Ovary (tissue), 3 donors: ENCODE measurements around the gene RAPGEFL1.
"Not testable (repeated sequence)": the region's sequence is repeated elsewhere in the genome, so short reads cannot be mapped to it uniquely, and the experiment has no call there.

ENCODE experiments used
- POLR2A ChIP-seq: fragments of 450-650 bp; IDR thresholded peaks from one replicate; pipeline ENCODE4 v1.6.1; 2017; ENCODE audit warnings: antibody characterized with exemption, mild to moderate bottlenecking, moderate library complexity
- TF ChIP-seq, protein P1 (sequence below), 3 donors: fragments of 450-650 bp in 2 of 3; fragments of 200-600 bp in 1 of 3; IDR thresholded peaks; one replicate each; pipeline versions ENCODE4 v1.5.1 to v1.8.0; 2016 to 2022; ENCODE audit warnings: antibody characterized with exemption in 3 of 3, mild to moderate bottlenecking in 1 of 3
- donor health status: DM: no; HTN: no; CAD: no.

DNA sequence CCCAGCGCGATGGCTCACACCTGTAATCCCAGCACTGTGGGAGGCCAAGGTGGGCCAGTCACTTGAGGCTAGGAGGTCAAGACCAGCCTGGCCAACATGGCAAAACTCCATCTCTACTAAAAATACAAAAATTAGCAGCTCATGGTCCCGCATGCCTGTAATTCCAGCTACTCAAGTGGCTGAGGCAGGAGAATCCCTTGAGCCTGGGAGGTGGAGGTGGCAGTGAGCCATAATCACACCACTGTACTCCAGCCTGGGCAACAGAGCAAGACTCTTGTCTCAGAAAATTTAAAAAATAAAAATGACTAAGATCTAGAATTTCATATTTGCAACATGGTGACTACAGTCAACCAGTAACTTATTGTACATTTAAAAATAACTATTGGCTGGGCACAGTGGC is 34.1 kb upstream of the RAPGEFL1 start:
- TF ChIP-seq, protein P1, sequence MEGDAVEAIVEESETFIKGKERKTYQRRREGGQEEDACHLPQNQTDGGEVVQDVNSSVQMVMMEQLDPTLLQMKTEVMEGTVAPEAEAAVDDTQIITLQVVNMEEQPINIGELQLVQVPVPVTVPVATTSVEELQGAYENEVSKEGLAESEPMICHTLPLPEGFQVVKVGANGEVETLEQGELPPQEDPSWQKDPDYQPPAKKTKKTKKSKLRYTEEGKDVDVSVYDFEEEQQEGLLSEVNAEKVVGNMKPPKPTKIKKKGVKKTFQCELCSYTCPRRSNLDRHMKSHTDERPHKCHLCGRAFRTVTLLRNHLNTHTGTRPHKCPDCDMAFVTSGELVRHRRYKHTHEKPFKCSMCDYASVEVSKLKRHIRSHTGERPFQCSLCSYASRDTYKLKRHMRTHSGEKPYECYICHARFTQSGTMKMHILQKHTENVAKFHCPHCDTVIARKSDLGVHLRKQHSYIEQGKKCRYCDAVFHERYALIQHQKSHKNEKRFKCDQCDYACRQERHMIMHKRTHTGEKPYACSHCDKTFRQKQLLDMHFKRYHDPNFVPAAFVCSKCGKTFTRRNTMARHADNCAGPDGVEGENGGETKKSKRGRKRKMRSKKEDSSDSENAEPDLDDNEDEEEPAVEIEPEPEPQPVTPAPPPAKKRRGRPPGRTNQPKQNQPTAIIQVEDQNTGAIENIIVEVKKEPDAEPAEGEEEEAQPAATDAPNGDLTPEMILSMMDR (IDR thresholded peaks at IDR 0.05): not testable (repeated sequence)
- TF ChIP-seq POLR2A: not testable (repeated sequence)
